ENCODE measurements around the gene ARHGEF16. TPM values are rescaled to one million over a fixed set of nuclear protein-coding genes. Genes with fewer than 3 reads are reported as not detected.

ARHGEF16 gene
- total RNA-seq, 1 experiment from 2014 or later = not detected

GRCh38 chr1:3504151-3504821, 49.8 kb downstream of the ARHGEF16 start:
- Histone ChIP-seq H3K9ac (ENCODE audit: low read length) (no peak overlapping the region), H3K9me2 (replicated peaks; ENCODE audit: insufficient read depth, low read length) (no peaks in the 10 kb centered on the region)

DNA sequence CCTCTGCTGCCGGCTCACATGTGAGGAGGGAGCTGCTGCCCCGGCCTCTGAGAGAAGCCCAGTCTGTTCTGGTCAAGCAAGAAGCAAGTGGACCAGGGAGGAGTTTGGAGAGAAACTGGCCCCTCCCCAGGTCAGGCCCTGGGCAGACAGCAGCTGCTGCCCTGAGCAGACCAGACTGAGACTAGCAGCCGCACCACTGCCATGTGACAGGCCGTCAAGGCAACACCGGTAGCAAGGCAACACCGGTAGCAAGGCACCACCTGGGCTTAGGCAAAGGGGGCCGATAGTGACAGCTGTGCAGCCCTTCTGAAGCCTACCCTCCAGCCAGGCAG, 50.3 kb downstream of the ARHGEF16 start:
- Histone ChIP-seq H2AFZ (ENCODE audit: low read length) (no peak overlapping the region), H3K4me3 (ENCODE audit: low read length) (no peak overlapping the region), H4K20me1 (ENCODE audit: insufficient read depth, low read depth, low read length) (no peaks in the 10 kb centered on the region), H3K9ac (ENCODE audit: low read length) (no peak overlapping the region), H3K27me3 (ENCODE audit: low read length) (no peaks in the 10 kb centered on the region), H3K27ac (ENCODE audit: low read length) (no peak overlapping the region), H3K79me2 (ENCODE audit: low read length) (no peaks in the 10 kb centered on the region), H3K4me1 (ENCODE audit: low read length) (no peaks in the 10 kb centered on the region), H3K36me3 (ENCODE audit: insufficient read depth, low read length) (no peaks in the 10 kb centered on the region), H3K4me2 (ENCODE audit: low read depth, low read length, poor library complexity, severe bottlenecking) (no peak overlapping the region), H3K9me2 (replicated peaks; ENCODE audit: insufficient read depth, low read length) (no peaks in the 10 kb centered on the region), H3K9me3 (ENCODE audit: low read length) (no peaks in the 10 kb centered on the region)
- no peak for DNase-seq

More at GRCh38 chr1:3504151-3504821, 49.8 kb downstream of the ARHGEF16 start:
- Histone ChIP-seq H3K27me3 (ENCODE audit: low read length) (no peaks in the 10 kb centered on the region), H3K79me2 (ENCODE audit: low read length) (no peaks in the 10 kb centered on the region), H3K9me3 (ENCODE audit: low read length) (no peaks in the 10 kb centered on the region), H4K20me1 (ENCODE audit: insufficient read depth, low read depth, low read length) (no peaks in the 10 kb centered on the region), H3K27ac (ENCODE audit: low read length) (no peak overlapping the region), H2AFZ (ENCODE audit: low read length) (no peak overlapping the region), H3K4me1 (ENCODE audit: low read length) (no peaks in the 10 kb centered on the region), H3K4me2 (ENCODE audit: low read depth, low read length, poor library complexity, severe bottlenecking) (no peak overlapping the region), H3K4me3 (ENCODE audit: low read length) (no peak overlapping the region), H3K36me3 (ENCODE audit: insufficient read depth, low read length) (no peaks in the 10 kb centered on the region)
- no peak for DNase-seq

DNA sequence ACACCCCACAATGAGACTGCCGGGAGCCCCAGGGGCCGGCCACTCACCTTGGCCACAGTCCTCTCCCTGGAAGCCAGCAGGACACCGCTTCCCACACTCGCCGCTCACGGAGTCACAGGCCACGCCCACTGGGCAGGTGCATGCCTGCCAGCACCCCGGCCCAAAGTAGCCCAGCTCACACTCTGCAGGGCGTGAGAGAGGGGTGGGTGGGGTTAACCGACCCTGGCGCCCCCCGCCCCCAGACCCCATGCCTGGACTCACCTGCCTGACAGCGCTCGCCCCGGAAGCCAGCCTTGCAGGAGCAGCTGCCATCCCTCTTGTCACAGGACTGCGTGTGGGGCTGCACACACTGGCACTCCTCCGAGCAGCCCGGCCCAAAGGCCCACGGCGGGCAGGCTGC, 50.7 kb downstream of the ARHGEF16 start:
- no peaks in the 10 kb centered on the region for H3K36me3 ChIP-seq (ENCODE audit: insufficient read depth, low read length)

DNA sequence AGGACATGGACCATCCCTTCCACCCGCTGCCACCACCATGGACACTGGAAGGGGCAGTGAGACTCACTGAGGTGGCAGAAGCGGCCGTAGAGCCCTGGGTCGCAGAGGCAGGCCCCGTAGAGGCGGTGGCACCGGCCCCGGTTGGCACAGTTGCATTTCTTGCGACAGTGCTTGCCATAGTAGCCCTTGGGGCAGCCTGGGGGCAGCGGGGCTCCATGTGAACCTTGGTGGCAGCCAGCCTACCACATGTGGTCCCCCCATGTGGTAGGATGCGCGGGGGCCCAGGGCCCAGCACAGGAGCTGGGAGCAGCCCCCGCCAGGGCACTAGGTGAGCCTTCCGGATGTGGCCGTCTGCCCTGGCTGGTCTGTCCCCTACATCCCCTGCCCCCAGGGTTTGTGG, 51.6 kb downstream of the ARHGEF16 start:
- no peaks in the 10 kb centered on the region for H3K9me3 ChIP-seq (ENCODE audit: low read length)
- DNase-seq = no peak
- H3K4me2 ChIP-seq (ENCODE audit: low read depth, low read length, poor library complexity, severe bottlenecking) = no peak overlapping the region
- no peak overlapping the region for H2AFZ ChIP-seq (ENCODE audit: low read length)
- H3K4me1 ChIP-seq (ENCODE audit: low read length) = no peaks in the 10 kb centered on the region
- H3K9me2 ChIP-seq (replicated peaks; ENCODE audit: insufficient read depth, low read length) = no peaks in the 10 kb centered on the region
- H3K27me3 ChIP-seq (ENCODE audit: low read length) = no peaks in the 10 kb centered on the region
- no peaks in the 10 kb centered on the region for H4K20me1 ChIP-seq (ENCODE audit: insufficient read depth, low read depth, low read length)
- no peak overlapping the region for H3K9ac ChIP-seq (ENCODE audit: low read length)
- H3K79me2 ChIP-seq (ENCODE audit: low read length) = no peaks in the 10 kb centered on the region
- no peak overlapping the region for H3K27ac ChIP-seq (ENCODE audit: low read length)
- no peak overlapping the region for H3K4me3 ChIP-seq (ENCODE audit: low read length)
- no peaks in the 10 kb centered on the region for H3K36me3 ChIP-seq (ENCODE audit: insufficient read depth, low read length)

More for the DNA sequence above, 50.7 kb downstream of the ARHGEF16 start:
- no peaks in the 10 kb centered on the region for H3K79me2 ChIP-seq (ENCODE audit: low read length)
- H3K4me1 ChIP-seq (ENCODE audit: low read length) = no peaks in the 10 kb centered on the region
- H3K9ac ChIP-seq (ENCODE audit: low read length) = no peak overlapping the region
- H3K4me2 ChIP-seq (ENCODE audit: low read depth, low read length, poor library complexity, severe bottlenecking) = no peak overlapping the region
- no peak overlapping the region for H2AFZ ChIP-seq (ENCODE audit: low read length)
- no peak overlapping the region for H3K4me3 ChIP-seq (ENCODE audit: low read length)
- H3K9me2 ChIP-seq (replicated peaks; ENCODE audit: insufficient read depth, low read length) = no peaks in the 10 kb centered on the region
- DNase-seq = no peak
- H3K27me3 ChIP-seq (ENCODE audit: low read length) = no peaks in the 10 kb centered on the region
- no peaks in the 10 kb centered on the region for H3K9me3 ChIP-seq (ENCODE audit: low read length)
- H3K27ac ChIP-seq (ENCODE audit: low read length) = no peak overlapping the region
- H4K20me1 ChIP-seq (ENCODE audit: insufficient read depth, low read depth, low read length) = no peaks in the 10 kb centered on the region

- no peaks in the 10 kb centered on the region for H3K9me3 ChIP-seq (ENCODE audit: low read length)
- H3K4me3 ChIP-seq (ENCODE audit: low read length) = no peak overlapping the region
- no peaks in the 10 kb centered on the region for H3K27me3 ChIP-seq (ENCODE audit: low read length)
- H3K9me2 ChIP-seq (replicated peaks; ENCODE audit: insufficient read depth, low read length) = no peaks in the 10 kb centered on the region
- H3K27ac ChIP-seq (ENCODE audit: low read length) = no peak overlapping the region
- DNase-seq = no peak
- H3K79me2 ChIP-seq (ENCODE audit: low read length) = no peaks in the 10 kb centered on the region
- no peak overlapping the region for H3K9ac ChIP-seq (ENCODE audit: low read length)
- no peak overlapping the region for H3K4me2 ChIP-seq (ENCODE audit: low read depth, low read length, poor library complexity, severe bottlenecking)
- no peaks in the 10 kb centered on the region for H3K36me3 ChIP-seq (ENCODE audit: insufficient read depth, low read length)
- H2AFZ ChIP-seq (ENCODE audit: low read length) = no peak overlapping the region
- H4K20me1 ChIP-seq (ENCODE audit: insufficient read depth, low read depth, low read length) = no peaks in the 10 kb centered on the region
- H3K4me1 ChIP-seq (ENCODE audit: low read length) = no peaks in the 10 kb centered on the region
Observed at GRCh38 chr1:3506943-3507342, 52.5 kb downstream of the ARHGEF16 start.

DNA sequence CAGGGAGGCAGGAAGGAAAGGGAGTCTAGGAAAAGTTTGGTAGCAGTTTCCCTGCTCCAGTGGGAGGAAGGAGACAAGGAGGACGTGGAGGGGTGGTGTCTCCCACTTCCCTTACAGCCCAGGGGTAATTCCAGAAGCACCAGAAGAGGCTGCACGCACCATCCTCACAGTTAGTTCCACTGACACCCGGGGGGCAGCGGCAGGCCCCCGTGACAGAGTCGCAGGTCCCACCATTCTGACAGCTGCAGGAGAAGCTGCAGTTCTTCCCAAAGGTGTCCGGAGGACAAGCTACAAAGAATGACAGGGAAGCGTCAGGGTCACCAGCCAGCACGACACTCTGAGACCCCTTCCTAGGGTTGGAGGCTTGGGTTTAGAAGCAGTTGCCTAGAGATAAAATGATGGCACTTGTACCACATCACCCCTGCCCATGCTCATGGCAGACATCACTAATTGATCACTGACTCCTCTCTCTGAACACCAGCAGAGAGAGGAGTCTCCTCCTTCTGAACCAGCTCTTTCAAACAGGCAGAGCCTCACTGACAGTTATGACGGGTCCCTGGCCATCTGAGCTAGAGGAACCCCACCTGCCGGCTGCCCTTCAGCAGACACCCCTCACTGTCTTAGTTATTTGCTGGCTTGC, 53.3 kb downstream of the ARHGEF16 start:
- H3K4me3 ChIP-seq (ENCODE audit: low read length) = no peak overlapping the region
- no peaks in the 10 kb centered on the region for H3K4me1 ChIP-seq (ENCODE audit: low read length)
- no peaks in the 10 kb centered on the region for H3K79me2 ChIP-seq (ENCODE audit: low read length)
- no peaks in the 10 kb centered on the region for H3K36me3 ChIP-seq (ENCODE audit: insufficient read depth, low read length)
- H3K27ac ChIP-seq (ENCODE audit: low read length) = no peak overlapping the region
- DNase-seq = no peak
- H3K9me2 ChIP-seq (replicated peaks; ENCODE audit: insufficient read depth, low read length) = no peaks in the 10 kb centered on the region
- no peak overlapping the region for H3K9ac ChIP-seq (ENCODE audit: low read length)
- no peaks in the 10 kb centered on the region for H3K9me3 ChIP-seq (ENCODE audit: low read length)
- no peaks in the 10 kb centered on the region for H3K27me3 ChIP-seq (ENCODE audit: low read length)
- no peak overlapping the region for H3K4me2 ChIP-seq (ENCODE audit: low read depth, low read length, poor library complexity, severe bottlenecking)
- no peak overlapping the region for H2AFZ ChIP-seq (ENCODE audit: low read length)
- no peaks in the 10 kb centered on the region for H4K20me1 ChIP-seq (ENCODE audit: insufficient read depth, low read depth, low read length)

- no peaks in the 10 kb centered on the region for H3K36me3 ChIP-seq (ENCODE audit: insufficient read depth, low read length)
- H3K9ac ChIP-seq (ENCODE audit: low read length) = no peak overlapping the region
- H4K20me1 ChIP-seq (ENCODE audit: insufficient read depth, low read depth, low read length) = no peaks in the 10 kb centered on the region
- H3K4me1 ChIP-seq (ENCODE audit: low read length) = no peaks in the 10 kb centered on the region
- H3K79me2 ChIP-seq (ENCODE audit: low read length) = no peaks in the 10 kb centered on the region
- H2AFZ ChIP-seq (ENCODE audit: low read length) = no peak overlapping the region
- DNase-seq = no peak
- no peak overlapping the region for H3K4me2 ChIP-seq (ENCODE audit: low read depth, low read length, poor library complexity, severe bottlenecking)
- no peaks in the 10 kb centered on the region for H3K9me3 ChIP-seq (ENCODE audit: low read length)
- H3K27ac ChIP-seq (ENCODE audit: low read length) = no peak overlapping the region
- no peak overlapping the region for H3K4me3 ChIP-seq (ENCODE audit: low read length)
- H3K27me3 ChIP-seq (ENCODE audit: low read length) = no peaks in the 10 kb centered on the region
- no peaks in the 10 kb centered on the region for H3K9me2 ChIP-seq (replicated peaks; ENCODE audit: insufficient read depth, low read length)
Observed at GRCh38 chr1:3508757-3509415, 54.4 kb downstream of the ARHGEF16 start.

DNA sequence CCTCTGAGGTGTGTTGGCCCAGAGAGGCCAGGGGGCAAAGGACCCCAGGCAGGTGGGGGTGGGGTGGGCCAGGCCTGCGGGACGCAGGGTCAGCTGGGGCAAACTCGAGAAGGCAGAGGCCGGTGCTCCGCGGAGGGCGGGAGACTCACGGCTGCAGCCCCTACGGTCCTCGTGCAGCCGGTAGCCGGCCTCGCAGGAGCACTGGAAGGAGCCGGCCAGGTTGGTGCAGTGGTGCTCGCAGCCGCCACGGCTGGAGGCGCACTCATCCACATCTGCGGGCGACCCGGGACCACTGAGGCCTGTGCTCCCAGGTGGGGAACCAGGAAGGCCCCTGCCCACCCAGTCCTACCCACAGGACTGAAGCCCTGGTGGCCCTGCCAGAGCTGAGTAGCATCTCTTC, 55.3 kb downstream of the ARHGEF16 start:
- Histone ChIP-seq H3K27ac (ENCODE audit: low read length) (no peak overlapping the region), H2AFZ (ENCODE audit: low read length) (no peak overlapping the region), H3K27me3 (ENCODE audit: low read length) (no peaks in the 10 kb centered on the region), H4K20me1 (ENCODE audit: insufficient read depth, low read depth, low read length) (no peaks in the 10 kb centered on the region), H3K9me2 (replicated peaks; ENCODE audit: insufficient read depth, low read length) (no peaks in the 10 kb centered on the region), H3K4me1 (ENCODE audit: low read length) (no peaks in the 10 kb centered on the region), H3K9me3 (ENCODE audit: low read length) (no peaks in the 10 kb centered on the region), H3K36me3 (ENCODE audit: insufficient read depth, low read length) (no peaks in the 10 kb centered on the region), H3K9ac (ENCODE audit: low read length) (no peak overlapping the region), H3K4me2 (ENCODE audit: low read depth, low read length, poor library complexity, severe bottlenecking) (no peak overlapping the region), H3K79me2 (ENCODE audit: low read length) (no peaks in the 10 kb centered on the region), H3K4me3 (ENCODE audit: low read length) (no peak overlapping the region)
- no peak for DNase-seq

All from Karpas-422 (cell line).